ENCODE measurements around the gene SMPDL3B. TPM values are rescaled to one million over a fixed set of nuclear protein-coding genes. Genes with fewer than 3 reads are reported as not detected.
A peak's percentile ranks its signal among the peaks of the same experiment; 100 is the strongest.

The SMPDL3B gene
- total RNA-seq, 2 donors from 2014 or later, result 10.1 to 11.8 TPM

DNA sequence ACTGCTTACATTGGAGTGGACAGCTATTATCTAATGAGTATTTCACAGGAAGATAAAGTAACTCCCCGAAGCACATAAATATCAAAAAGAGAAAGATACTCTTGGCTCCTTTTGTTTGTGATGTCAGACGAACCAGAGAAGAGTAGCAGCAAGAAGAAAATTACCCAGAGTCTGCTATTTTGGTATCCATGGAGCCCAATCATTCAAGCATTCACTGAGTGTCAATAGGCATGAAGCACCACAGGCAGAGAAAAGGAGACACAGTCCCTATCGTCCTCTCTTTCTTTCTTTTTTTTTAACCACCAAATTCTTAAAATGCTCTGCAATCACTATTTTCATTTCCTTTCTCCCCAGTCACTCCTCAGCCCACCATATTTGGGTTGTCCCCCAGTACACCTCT is 40.3 kb upstream of the SMPDL3B start:
- H3K36me3 Mint-ChIP-seq (ENCODE audit: low read depth), result peaks cover 59% of the 10 kb centered on the region
- Histone ChIP-seq H3K9me3 (ENCODE audit: control insufficient read depth, low read length) (no peaks in the 10 kb centered on the region), H3K4me1 (ENCODE audit: control insufficient read depth, insufficient read depth, low read length) (no peaks in the 10 kb centered on the region), H3K27me3 (ENCODE audit: control insufficient read depth, insufficient read depth, low read length, poor library complexity, severe bottlenecking) (no peaks in the 10 kb centered on the region), H3K4me3 (ENCODE audit: low read length) (no peak overlapping the region), H3K27ac (ENCODE audit: low read depth, low read length) (no peak overlapping the region), H3K36me3 (ENCODE audit: control insufficient read depth, insufficient read depth, low read length) (peaks cover 79% of the 10 kb centered on the region), H3K9ac (ENCODE audit: extremely low read depth, low read length, poor library complexity, severe bottlenecking) (no peak overlapping the region)
- no peak overlapping the region for H3K4me3 Mint-ChIP-seq
- no peaks in the 10 kb centered on the region for H3K27me3 Mint-ChIP-seq (ENCODE audit: insufficient read depth)
- no peaks in the 10 kb centered on the region for H3K9me3 Mint-ChIP-seq
- peaks cover under 1% of the 10 kb centered on the region for H3K4me1 Mint-ChIP-seq
- TF ChIP-seq, protein P1, sequence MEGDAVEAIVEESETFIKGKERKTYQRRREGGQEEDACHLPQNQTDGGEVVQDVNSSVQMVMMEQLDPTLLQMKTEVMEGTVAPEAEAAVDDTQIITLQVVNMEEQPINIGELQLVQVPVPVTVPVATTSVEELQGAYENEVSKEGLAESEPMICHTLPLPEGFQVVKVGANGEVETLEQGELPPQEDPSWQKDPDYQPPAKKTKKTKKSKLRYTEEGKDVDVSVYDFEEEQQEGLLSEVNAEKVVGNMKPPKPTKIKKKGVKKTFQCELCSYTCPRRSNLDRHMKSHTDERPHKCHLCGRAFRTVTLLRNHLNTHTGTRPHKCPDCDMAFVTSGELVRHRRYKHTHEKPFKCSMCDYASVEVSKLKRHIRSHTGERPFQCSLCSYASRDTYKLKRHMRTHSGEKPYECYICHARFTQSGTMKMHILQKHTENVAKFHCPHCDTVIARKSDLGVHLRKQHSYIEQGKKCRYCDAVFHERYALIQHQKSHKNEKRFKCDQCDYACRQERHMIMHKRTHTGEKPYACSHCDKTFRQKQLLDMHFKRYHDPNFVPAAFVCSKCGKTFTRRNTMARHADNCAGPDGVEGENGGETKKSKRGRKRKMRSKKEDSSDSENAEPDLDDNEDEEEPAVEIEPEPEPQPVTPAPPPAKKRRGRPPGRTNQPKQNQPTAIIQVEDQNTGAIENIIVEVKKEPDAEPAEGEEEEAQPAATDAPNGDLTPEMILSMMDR (conservative IDR thresholded peaks at IDR 0.05), result no peak
- H3K27ac Mint-ChIP-seq, result no peak overlapping the region
- WGBS, 2 experiments (ENCODE audit: insufficient coverage in 1 of 2, insufficient read length in 1 of 2), result 91 to 94% methylated on average over 2 to 3 of the region's 3 CpGs
- no peak for DNase-seq

DNA sequence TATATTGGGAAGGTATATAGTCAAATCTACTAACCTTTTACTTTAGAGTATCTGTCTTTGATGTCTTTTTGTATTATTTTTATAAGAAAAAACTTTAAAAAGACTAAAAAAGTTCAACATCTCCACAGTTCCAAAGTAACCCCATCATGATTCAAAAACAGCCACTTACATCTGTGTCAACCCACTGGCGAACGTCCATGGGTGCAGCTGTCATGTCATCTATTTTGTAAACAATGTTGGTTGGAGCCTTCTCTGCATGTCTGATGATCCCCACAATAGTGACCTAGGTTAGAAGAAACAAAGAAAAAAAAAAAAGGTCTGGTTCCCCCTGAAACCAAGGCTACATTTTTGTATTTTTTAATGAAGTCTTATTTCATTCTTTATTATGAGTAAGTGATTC is 28.0 kb upstream of the SMPDL3B start:
- H3K27me3 ChIP-seq (ENCODE audit: control insufficient read depth, insufficient read depth, low read length, poor library complexity, severe bottlenecking), result no peaks in the 10 kb centered on the region
- H3K4me1 ChIP-seq (ENCODE audit: control insufficient read depth, insufficient read depth, low read length), result no peaks in the 10 kb centered on the region
- no peaks in the 10 kb centered on the region for H3K27me3 Mint-ChIP-seq (ENCODE audit: insufficient read depth)
- TF ChIP-seq, protein P1 (conservative IDR thresholded peaks at IDR 0.05), result no peak
- H3K9me3 Mint-ChIP-seq, result no peaks in the 10 kb centered on the region
- H3K4me3 ChIP-seq (ENCODE audit: low read length), result no peak overlapping the region
- peaks cover 63% of the 10 kb centered on the region for H3K36me3 Mint-ChIP-seq (ENCODE audit: low read depth)
- 96% methylated on average over 2 of the region's 2 CpGs; no CpG with 5 or more reads in 1 of the 2 experiments for WGBS, 2 experiments (ENCODE audit: insufficient coverage in 1 of 2, insufficient read length in 1 of 2)
- no peak overlapping the region for H3K4me3 Mint-ChIP-seq
- DNase-seq, result no peak
- H3K9ac ChIP-seq (ENCODE audit: extremely low read depth, low read length, poor library complexity, severe bottlenecking), result no peak overlapping the region
- no peaks in the 10 kb centered on the region for H3K4me1 Mint-ChIP-seq
- H3K36me3 ChIP-seq (ENCODE audit: control insufficient read depth, insufficient read depth, low read length), result peaks cover 90% of the 10 kb centered on the region
- H3K27ac ChIP-seq (ENCODE audit: low read depth, low read length), result no peak overlapping the region
- H3K27ac Mint-ChIP-seq, result no peak overlapping the region
- no peaks in the 10 kb centered on the region for H3K9me3 ChIP-seq (ENCODE audit: control insufficient read depth, low read length)

DNA sequence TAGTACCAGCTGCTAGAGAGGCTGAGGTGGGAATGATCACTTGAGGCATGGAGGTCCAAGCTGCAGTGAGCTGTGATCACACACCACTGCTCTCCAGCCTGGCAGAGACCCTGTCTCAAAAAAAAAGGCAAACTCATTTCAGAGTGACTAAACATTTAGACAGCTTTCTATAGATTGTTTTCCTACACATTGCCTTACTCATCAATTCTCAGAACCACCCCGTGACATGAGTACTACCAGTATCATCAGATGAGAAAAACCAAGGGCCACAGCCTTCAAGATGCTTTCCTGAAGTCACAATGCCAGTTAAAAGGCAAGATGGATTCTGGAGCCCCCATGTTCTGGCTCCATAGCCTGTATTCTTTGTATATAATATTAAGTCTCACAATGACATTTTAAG is 22.4 kb upstream of the SMPDL3B start:
- peaks cover 12% of the 10 kb centered on the region for H3K27me3 ChIP-seq (ENCODE audit: control insufficient read depth, insufficient read depth, low read length, poor library complexity, severe bottlenecking)
- TF ChIP-seq, protein P1 (conservative IDR thresholded peaks at IDR 0.05), result no peak
- Mint-ChIP-seq H3K4me3 (peak overlapping the region; percentile 100), H3K36me3 (ENCODE audit: low read depth) (peaks cover 39% of the 10 kb centered on the region), H3K27me3 (ENCODE audit: insufficient read depth) (peaks cover 24% of the 10 kb centered on the region), H3K9me3 (peaks cover 10% of the 10 kb centered on the region), H3K4me1 (no peaks in the 10 kb centered on the region), H3K27ac (no peak overlapping the region)
- H3K9me3 ChIP-seq (ENCODE audit: control insufficient read depth, low read length), result peaks cover 6% of the 10 kb centered on the region
- no peak for DNase-seq
- no peaks in the 10 kb centered on the region for H3K4me1 ChIP-seq (ENCODE audit: control insufficient read depth, insufficient read depth, low read length)
- no peak overlapping the region for H3K4me3 ChIP-seq (ENCODE audit: low read length)
- no peak overlapping the region for H3K27ac ChIP-seq (ENCODE audit: low read depth, low read length)
- H3K9ac ChIP-seq (ENCODE audit: extremely low read depth, low read length, poor library complexity, severe bottlenecking), result no peak overlapping the region
- WGBS, 2 experiments (ENCODE audit: insufficient coverage in 1 of 2, insufficient read length in 1 of 2), result 96 to 100% methylated on average over 1 of the region's 1 CpG
- H3K36me3 ChIP-seq (ENCODE audit: control insufficient read depth, insufficient read depth, low read length), result peaks cover 50% of the 10 kb centered on the region

Measured in endodermal cell (in vitro differentiated cells).